Measurements from ENCODE around the gene ARID4A.
"Not testable (repeated sequence)": the region's sequence is repeated elsewhere in the genome, so short reads cannot be mapped to it uniquely, and the experiment has no call there.

The ARID4A gene

DNA sequence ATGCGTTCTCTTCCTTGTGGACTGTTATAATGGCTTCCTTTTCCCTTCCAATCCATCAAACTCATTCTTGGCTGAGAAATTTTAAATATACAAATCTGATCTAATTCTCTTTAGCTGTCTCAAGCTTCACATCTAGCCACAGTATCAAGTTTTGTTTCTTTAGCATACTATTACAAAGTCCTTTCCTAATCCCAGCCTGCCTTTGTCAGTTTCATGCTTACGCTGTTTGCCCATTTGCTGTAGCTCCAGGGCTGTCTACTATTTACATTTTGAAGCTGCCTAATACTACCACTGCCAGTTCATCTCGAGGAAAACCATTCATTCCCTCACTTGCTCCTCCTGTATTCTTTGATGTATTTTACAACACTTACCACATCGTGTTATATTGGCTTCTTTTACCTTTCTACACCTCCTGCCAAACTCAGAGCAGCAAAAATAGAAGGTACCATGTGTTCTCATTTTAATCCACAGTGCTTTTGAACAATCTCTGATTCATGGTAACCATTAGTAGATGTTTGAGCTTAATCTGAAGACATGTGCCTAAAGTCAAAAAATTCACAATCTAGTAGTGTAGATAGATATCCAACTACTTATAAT, 42.9 kb downstream of the ARID4A start:
- DNase-seq (ENCODE audit: extremely low read depth, low read depth) = no peak

GRCh38 chr14:58343535-58343934, 45.2 kb downstream of the ARID4A start:
- not testable (repeated sequence) for DNase-seq (ENCODE audit: extremely low read depth, low read depth)

More for the DNA sequence above, 42.9 kb downstream of the ARID4A start:
- no peak for TF ChIP-seq CTCF (IDR thresholded peaks at IDR 0.05; ENCODE audit: low read depth, low read length)

GRCh38 chr14:58353516-58354299, 55.4 kb downstream of the ARID4A start:
- no peak for TF ChIP-seq CTCF (IDR thresholded peaks at IDR 0.05; ENCODE audit: low read depth, low read length)

GRCh38 chr14:58354808-58355207, 56.5 kb downstream of the ARID4A start:
- TF ChIP-seq CTCF (IDR thresholded peaks at IDR 0.05; ENCODE audit: low read depth, low read length) = no peak
- DNase-seq (ENCODE audit: extremely low read depth, low read depth) = no peak

More at GRCh38 chr14:58353516-58354299, 55.4 kb downstream of the ARID4A start:
- no peak for DNase-seq (ENCODE audit: extremely low read depth, low read depth)

GRCh38 chr14:58356268-58356667, 57.9 kb downstream of the ARID4A start:
- TF ChIP-seq CTCF (IDR thresholded peaks at IDR 0.05; ENCODE audit: low read depth, low read length) = no peak
- DNase-seq (ENCODE audit: extremely low read depth, low read depth) = no peak

DNA sequence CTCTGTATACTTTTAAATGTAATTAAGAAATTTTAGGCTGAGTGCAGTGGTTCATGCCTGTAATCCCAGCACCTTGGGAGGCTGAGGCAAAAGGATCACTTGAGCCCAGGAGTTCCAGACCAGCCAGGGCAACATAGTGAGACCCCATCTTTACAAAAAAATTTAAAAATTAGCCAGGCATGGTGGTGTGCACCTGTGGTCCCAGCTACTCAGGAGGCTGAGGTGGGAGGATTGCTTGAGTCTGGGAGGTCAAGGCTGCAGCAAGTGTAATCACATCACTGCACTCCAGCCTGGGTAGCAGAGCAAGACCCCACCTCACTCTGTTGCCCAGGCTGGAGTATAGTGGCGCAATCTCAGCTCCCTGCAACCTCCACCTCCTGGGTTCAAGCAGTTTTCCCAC, 63.9 kb downstream of the ARID4A start:
- not testable (repeated sequence) for DNase-seq (ENCODE audit: extremely low read depth, low read depth)

DNA sequence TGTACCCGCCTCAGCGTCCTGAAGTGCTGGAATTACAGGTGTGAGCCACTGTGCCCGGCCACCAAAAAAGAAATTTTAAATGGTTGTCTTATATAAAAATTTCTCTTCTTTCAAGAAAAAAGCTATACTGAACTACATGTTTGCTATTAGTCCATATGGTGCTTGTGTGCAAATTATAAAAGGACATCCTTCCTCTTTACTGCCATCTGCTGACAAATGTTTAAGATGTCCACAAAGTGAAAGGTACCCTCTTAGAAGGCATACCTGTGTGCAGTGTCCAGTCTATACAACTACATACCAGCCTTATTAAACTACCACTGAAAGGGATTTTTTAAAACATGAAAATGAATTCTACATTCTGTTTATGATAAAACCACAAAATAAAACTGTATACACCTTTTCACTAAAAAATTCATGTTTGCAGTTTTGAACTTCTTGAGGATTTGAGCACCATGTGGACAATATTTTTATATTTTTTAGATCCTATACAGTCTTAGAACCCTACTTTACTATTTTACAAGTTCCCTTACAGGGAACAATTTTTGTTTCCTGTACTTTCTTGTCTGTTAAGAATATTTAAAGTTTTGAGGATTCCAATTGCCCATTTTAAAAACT, 64.5 kb downstream of the ARID4A start:
- no peak for DNase-seq (ENCODE audit: extremely low read depth, low read depth)
- TF ChIP-seq CTCF (IDR thresholded peaks at IDR 0.05; ENCODE audit: low read depth, low read length) = peak; percentile 5

DNA sequence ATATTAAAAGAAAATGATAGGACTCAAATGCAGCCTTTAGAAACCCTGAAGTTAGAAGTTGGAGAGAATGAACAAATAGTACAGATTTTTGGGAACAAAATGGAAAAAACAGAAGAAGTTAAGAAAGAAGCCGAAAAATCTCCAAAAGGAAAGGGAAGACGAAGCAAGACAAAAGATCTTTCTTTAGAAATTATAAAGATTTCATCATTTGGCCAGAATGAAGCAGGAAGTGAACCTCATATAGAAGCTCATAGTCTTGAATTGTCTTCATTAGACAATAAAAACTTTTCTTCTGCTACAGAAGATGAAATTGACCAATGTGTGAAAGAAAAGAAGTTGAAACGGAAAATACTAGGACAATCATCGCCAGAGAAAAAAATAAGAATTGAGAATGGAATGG, 66.0 kb downstream of the ARID4A start:
- no peak for TF ChIP-seq CTCF (IDR thresholded peaks at IDR 0.05; ENCODE audit: low read depth, low read length)
- no peak for DNase-seq (ENCODE audit: extremely low read depth, low read depth)
